K562 treated with DMSO at 1 percent for 4 hours (cell line): ENCODE measurements around the gene NPAT. TPM values are rescaled to one million over a fixed set of nuclear protein-coding genes. Genes with fewer than 3 reads are reported as not detected.

Experiments
- total RNA-seq: library from RNA; unstranded; fragments of 300-600 nt; gene quantifications from 2 replicates; pipeline ENCODE4 v1.2.3, GENCODE V29; 2022; ENCODE audit not compliant: insufficient read depth

Gene NPAT
- 5.6 and 8.9 TPM in 2 replicates for total RNA-seq

GRCh38 chr11:108222574-108223347 is at the start of gene NPAT, which contains the start of gene ATM:
Gene NPAT, minus strand, starts transcription at chr11:108222638. Its CDS starts 102 bp downstream, at chr11:108222536.
Gene ATM, plus strand, starts transcription at chr11:108223067. Its CDS starts 4,558 bp downstream, at chr11:108227625.

GRCh38 chr11:108121274-108122155 is 100.9 kb downstream of the NPAT start, which contains the start of gene ACAT1:
Gene ACAT1, plus strand, starts transcription at chr11:108121567. Its CDS starts 40 bp downstream, at chr11:108121607.

Other genes with a start within 250 kb of the NPAT start
- 9.0 and 10.3 TPM in 2 replicates for gene CUL5, start 213.7 kb downstream of the NPAT start, total RNA-seq
- gene ACAT1, start 101.1 kb downstream of the NPAT start, total RNA-seq: 46.4 and 48.7 TPM in 2 replicates
- 12.7 and 15.0 TPM in 2 replicates for gene ATM, start 429 bp upstream of the NPAT start, total RNA-seq
- not detected in 2 replicates for gene C11orf65, start 244.9 kb upstream of the NPAT start, total RNA-seq